ENCODE data around the gene PLEKHJ1.

- TF ChIP-seq CTCF (IDR thresholded peaks at IDR 0.05) (no peak), POLR2A (IDR thresholded peaks at IDR 0.05) (no peak)
These were observed 27.9 kb downstream of the PLEKHJ1 start for GRCh38 chr19:2207991-2208860.
